Stomach smooth muscle (tissue), 2 donors: ENCODE data around the gene EPX.

Source experiments
- H3K27ac ChIP-seq: one replicate; pipeline ENCODE4 v1.7.0; 2013; ENCODE audit warnings: mild to moderate bottlenecking, low read length, inconsistent platforms
- H3K27me3 ChIP-seq, 2 donors: one replicate each; pipeline ENCODE4 v1.7.0; 2013; ENCODE audit warnings: low read length in 2 of 2; ENCODE audit not compliant: insufficient read depth in 2 of 2, control insufficient read depth in 1 of 2
- H3K36me3 ChIP-seq, 2 donors: one replicate each; pipeline ENCODE4 v1.7.0; 2013; ENCODE audit warnings: low read length in 2 of 2; ENCODE audit not compliant: control insufficient read depth in 2 of 2, insufficient read depth in 2 of 2
- H3K4me1 ChIP-seq: one replicate; pipeline ENCODE4 v1.7.0; 2013; ENCODE audit warnings: low read length; ENCODE audit not compliant: control insufficient read depth, insufficient read depth
- H3K4me3 ChIP-seq, 2 donors: one replicate each; pipeline ENCODE4 v1.7.0; 2013; ENCODE audit warnings: low read length in 2 of 2
- H3K9ac ChIP-seq, 2 donors: one replicate each; pipeline ENCODE4 v1.7.0; 2013; ENCODE audit warnings: low read length in 2 of 2, mild to moderate bottlenecking in 1 of 2
- H3K9me3 ChIP-seq, 2 donors: one replicate each; pipeline ENCODE4 v1.7.0; 2013; ENCODE audit warnings: low read length in 2 of 2; ENCODE audit not compliant: control insufficient read depth in 2 of 2
- donor health status: healthy.
- donor health status: Pancreatic carcinoma.

Gene EPX

DNA sequence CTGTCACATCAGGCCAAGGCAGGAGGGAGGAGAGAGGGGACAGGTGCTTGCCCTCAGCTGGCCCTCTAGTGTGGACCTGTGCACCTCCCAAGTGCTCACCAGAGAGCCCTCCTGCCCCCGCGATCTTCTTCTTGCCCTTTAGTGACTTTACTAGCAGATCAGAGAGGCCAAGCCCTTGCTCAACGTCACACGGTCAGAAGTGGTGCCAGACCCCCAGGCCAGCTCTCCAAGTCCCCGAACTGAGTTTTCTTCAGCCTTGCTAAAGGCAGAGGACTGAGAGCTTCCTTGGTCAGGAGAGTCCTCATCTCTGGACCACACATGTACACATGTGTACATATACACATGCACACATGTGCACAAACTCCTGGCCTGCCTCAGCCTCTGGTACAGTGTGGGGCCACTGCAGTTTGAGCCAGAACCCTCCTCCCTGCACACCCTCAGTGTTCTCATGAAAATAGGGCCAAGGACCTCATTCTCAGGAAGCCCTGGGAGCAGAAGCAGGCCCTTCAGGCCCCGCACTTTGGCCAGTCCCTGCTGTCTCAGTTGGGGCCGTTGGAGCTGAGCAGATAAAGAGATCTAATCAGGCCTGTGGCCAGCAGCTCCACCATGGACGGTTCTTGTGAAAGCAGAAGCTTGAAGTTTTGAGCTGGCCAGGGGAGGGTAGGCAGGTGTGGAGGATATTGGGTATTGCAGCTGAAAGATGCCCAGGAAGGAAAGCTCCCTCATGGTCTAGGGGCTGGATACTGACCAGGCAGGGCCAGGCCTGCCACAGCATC lies 7.4 kb upstream of the EPX start:
- Histone ChIP-seq H3K9ac (no peak overlapping the region), H3K9me3 (no peaks in the 10 kb centered on the region), H3K36me3 (no peaks in the 10 kb centered on the region)

DNA sequence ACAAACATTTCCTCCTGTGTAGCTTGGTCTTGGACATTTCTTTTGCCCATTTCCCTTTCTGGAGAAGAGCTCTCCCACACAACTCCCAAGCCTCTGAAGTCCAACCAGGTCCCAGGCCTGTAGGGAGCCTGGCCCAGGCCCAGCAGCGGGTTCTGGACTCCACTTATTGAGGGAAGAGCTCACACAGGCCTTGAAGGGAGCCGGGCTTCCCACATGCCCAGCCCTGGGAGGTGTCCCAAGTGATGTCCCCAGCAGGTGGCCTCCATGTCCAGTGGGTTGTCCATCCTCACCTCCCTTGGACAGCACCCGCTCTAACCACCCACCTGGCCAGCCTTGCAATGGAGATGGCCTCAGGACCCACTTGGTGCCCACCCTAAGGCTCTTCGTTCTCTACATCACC lies 5.9 kb upstream of the EPX start:
- Histone ChIP-seq H3K36me3 (no peaks in the 10 kb centered on the region), H3K27ac (no peak overlapping the region), H3K27me3 (peaks cover 10 to 19% of the 10 kb centered on the region in 2 donors), H3K4me3 (no peak overlapping the region), H3K9ac (no peak overlapping the region), H3K9me3 (no peaks in the 10 kb centered on the region), H3K4me1 (no peaks in the 10 kb centered on the region)

More for the DNA sequence above, 7.4 kb upstream of the EPX start:
- no peak overlapping the region for H3K4me3 ChIP-seq
- no peaks in the 10 kb centered on the region for H3K4me1 ChIP-seq
- H3K27me3 ChIP-seq: peaks cover 2 to 17% of the 10 kb centered on the region in 2 donors
- H3K27ac ChIP-seq: no peak overlapping the region

DNA sequence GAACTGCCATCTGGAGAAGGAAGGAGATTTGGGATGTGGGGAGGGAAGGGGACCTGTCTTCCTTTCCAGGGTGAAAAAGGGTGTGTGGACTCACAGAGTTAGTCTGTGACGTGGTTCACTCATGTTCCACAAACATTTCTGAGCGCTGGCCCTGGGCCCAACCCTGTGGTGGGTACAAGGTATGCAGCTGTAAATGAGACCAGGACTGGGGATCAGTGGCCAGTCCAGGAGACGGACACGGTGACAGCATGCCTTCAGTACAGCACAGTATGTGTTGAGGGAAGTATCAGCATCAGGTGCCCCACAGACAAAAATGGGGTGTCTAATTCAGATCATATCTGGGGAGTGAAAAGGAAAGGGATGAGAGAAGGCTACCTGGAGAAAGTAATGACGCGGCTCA lies 5.5 kb upstream of the EPX start:
- H3K27ac ChIP-seq: no peak overlapping the region
- H3K4me3 ChIP-seq: no peak overlapping the region
- H3K36me3 ChIP-seq: no peaks in the 10 kb centered on the region
- no peaks in the 10 kb centered on the region for H3K4me1 ChIP-seq
- no peak overlapping the region for H3K9ac ChIP-seq
- H3K27me3 ChIP-seq: peaks cover 11 to 22% of the 10 kb centered on the region in 2 donors
- H3K9me3 ChIP-seq: no peaks in the 10 kb centered on the region

DNA sequence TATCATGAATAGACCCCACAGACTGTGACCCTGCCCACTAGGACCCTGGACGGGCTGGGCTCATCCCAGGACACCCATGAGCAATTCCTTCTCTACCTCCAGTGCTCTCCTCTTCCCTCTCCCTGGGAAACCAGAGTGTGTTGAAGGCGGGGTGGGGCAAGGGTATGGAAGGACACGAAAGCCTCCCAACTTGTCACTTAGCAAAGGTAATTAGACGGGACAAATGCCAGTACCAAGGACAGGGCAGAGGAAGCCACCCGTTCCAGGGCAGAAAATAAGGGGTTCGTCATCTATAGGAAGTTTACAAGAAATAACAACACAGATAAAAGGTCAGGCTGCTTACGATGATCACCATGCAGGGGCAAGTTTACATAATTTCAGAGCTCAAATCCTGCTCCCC lies 4.9 kb upstream of the EPX start:
- Histone ChIP-seq H3K27ac (no peak overlapping the region), H3K9ac (no peak overlapping the region), H3K36me3 (no peaks in the 10 kb centered on the region), H3K27me3 (peaks cover 11 to 24% of the 10 kb centered on the region in 2 donors), H3K4me1 (no peaks in the 10 kb centered on the region), H3K4me3 (no peak overlapping the region), H3K9me3 (no peaks in the 10 kb centered on the region)

DNA sequence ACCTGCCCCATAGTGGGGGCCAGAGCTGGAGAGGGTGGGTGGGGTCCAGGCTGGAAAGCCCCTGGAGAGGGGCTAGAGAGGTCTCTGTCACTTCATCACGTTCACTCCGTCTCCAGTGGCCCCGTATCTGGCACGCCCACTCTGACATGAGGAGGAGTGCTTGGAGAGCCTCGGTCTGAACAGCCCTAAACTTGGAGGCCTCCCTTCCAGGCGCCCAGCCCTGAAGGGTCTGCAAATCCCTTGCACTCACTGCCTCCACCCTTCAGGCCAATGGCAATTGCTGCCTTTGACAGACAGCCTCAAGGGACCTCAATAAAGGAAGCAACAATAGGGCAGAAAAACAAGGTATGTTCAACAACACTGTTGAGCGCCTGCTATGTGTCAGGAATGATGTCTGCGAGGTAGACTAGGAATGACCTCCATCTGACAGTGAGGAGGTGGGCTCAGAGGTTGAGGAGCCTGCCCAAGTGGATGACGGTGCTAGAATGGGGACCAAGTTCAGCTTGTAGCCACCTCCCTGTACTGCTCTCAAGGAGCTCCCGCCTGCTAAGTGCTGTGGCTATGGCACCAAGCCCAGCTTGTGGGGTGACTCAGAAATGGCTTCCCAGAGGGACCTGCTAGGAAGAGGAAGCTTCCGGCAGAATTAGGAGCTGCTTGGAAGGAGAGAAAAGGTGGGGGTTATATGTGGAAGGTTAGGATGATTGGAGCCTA lies 2.9 kb upstream of the EPX start:
- H3K9ac ChIP-seq: no peak overlapping the region
- H3K4me1 ChIP-seq: no peaks in the 10 kb centered on the region
- H3K9me3 ChIP-seq: no peaks in the 10 kb centered on the region
- H3K27ac ChIP-seq: no peak overlapping the region
- peaks cover 15 to 32% of the 10 kb centered on the region in 2 donors for H3K27me3 ChIP-seq
- no peaks in the 10 kb centered on the region for H3K36me3 ChIP-seq
- peak overlapping the region in 1 of 2 donors; percentile 15 for H3K4me3 ChIP-seq

DNA sequence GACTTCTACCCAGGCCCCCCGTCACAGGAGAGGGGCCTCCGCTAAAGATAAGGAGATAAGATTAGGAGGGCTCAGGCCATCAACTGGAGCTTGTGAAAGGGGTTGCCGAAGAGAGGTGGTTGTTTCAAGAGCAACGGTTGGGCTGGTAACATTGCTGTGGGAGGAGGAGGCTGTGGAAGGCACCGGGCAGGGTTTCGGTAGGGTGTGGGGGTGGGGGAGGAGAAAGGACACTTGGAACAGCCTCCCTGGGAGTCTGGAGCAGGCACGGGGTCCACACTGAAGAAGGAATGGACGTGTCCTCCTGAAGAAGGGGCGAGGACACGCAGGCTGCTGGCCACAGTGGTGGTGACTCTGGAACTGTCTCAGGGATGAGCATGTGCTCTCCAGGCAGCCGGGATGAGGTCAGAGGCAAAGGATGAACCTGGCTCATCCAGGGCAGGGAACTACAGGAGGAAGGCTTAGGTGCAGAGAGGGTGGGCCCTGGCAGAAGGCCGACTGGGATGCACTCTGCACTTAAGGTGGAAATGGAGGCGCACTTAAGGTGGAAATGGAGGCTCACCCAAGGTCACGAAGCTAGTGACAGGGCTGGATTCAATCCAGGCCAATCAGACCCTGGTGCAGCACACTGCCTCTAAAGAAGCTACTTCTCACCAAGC lies 1.2 kb upstream of the EPX start:
- no peak overlapping the region for H3K4me3 ChIP-seq
- H3K27ac ChIP-seq: no peak overlapping the region
- H3K27me3 ChIP-seq: peaks cover 15 to 30% of the 10 kb centered on the region in 2 donors
- no peaks in the 10 kb centered on the region for H3K4me1 ChIP-seq
- H3K9ac ChIP-seq: no peak overlapping the region
- no peaks in the 10 kb centered on the region for H3K36me3 ChIP-seq
- no peaks in the 10 kb centered on the region for H3K9me3 ChIP-seq

DNA sequence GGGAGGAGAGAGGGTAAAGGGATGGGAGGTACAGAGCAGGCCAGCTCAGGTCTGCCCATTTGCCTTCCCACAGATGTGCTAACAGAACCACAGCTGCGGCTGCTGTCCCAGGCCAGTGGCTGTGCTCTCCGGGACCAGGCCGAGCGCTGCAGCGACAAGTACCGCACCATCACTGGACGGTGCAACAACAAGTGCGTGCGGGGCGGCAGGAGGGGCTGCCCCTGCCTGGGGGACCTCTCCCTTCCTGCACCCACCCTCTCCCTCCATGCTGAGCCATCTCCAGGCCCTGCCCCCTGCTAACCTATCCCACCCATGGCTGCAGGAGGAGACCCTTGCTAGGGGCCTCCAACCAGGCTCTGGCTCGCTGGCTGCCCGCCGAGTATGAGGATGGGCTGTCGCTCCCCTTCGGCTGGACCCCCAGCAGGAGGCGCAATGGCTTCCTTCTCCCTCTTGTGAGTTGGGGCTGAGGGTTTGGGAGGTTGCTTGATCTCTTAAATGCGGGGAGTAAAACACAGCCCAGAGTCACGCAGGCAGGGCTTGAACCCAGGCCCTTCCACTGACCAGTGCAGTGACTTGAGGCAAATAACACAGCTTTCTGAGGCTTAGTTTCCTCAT lies 1.2 kb downstream of the EPX start:
- peaks cover 20 to 32% of the 10 kb centered on the region in 2 donors for H3K27me3 ChIP-seq
- H3K27ac ChIP-seq: no peak overlapping the region
- no peaks in the 10 kb centered on the region for H3K36me3 ChIP-seq
- no peaks in the 10 kb centered on the region for H3K9me3 ChIP-seq
- H3K4me1 ChIP-seq: no peaks in the 10 kb centered on the region
- no peak overlapping the region for H3K9ac ChIP-seq
- H3K4me3 ChIP-seq: no peak overlapping the region

DNA sequence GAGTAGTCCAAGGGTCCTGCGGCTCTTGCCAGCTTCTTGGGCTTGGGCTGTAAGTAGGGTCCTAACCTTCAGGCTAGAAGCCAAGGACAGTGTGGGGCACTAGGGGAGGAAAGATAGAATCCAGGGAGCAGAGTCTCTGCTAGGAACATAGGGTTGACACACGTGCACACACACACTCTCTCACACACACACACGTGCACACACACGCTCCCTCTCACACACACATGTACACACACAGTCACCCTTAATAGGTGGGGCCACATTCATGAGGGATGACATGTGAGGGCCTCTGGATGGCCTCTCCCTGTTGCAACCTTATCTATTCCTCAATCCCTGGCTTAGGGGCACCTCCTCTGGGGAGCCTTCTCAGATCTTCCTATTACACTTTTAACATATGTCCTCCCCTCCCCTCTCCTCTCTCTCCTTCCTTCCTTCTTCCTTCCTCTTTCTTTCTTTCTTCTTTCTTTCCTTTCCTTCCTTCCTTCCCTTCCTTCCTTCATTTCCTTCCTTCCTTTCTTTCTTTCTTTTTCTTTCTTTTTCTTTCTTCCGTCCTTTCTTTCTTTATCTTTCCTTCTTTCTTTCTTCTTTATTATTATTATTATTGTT lies 3.1 kb downstream of the EPX start:
- Histone ChIP-seq H3K36me3 (no peaks in the 10 kb centered on the region), H3K4me1 (no peaks in the 10 kb centered on the region), H3K27ac (no peak overlapping the region), H3K9ac (no peak overlapping the region), H3K27me3 (peaks cover 24 to 36% of the 10 kb centered on the region in 2 donors), H3K4me3 (no peak overlapping the region), H3K9me3 (no peaks in the 10 kb centered on the region)

DNA sequence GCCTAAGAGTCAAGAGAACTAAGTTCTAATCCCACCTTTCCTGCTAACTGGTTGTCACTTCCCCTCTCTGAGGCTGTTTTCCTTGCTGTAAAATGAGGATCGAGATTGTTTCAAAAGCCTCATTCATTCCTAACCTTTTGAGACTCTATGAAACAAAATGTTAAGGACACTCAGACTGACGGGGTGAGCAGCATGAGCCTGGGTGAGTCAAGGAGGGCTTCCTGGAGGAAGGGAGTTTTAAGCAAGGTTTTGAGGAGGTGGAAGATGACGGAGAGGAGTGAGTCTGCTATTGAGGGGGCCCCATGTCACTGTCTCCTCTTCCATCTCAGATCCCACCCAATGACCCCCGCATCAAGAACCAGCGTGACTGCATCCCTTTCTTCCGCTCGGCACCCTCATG lies 4.1 kb downstream of the EPX start:
- H3K4me1 ChIP-seq: no peaks in the 10 kb centered on the region
- no peaks in the 10 kb centered on the region for H3K36me3 ChIP-seq
- H3K9me3 ChIP-seq: no peaks in the 10 kb centered on the region
- H3K27me3 ChIP-seq: peaks cover 16 to 32% of the 10 kb centered on the region in 2 donors
- no peak overlapping the region for H3K27ac ChIP-seq
- no peak overlapping the region for H3K9ac ChIP-seq
- H3K4me3 ChIP-seq: no peak overlapping the region

DNA sequence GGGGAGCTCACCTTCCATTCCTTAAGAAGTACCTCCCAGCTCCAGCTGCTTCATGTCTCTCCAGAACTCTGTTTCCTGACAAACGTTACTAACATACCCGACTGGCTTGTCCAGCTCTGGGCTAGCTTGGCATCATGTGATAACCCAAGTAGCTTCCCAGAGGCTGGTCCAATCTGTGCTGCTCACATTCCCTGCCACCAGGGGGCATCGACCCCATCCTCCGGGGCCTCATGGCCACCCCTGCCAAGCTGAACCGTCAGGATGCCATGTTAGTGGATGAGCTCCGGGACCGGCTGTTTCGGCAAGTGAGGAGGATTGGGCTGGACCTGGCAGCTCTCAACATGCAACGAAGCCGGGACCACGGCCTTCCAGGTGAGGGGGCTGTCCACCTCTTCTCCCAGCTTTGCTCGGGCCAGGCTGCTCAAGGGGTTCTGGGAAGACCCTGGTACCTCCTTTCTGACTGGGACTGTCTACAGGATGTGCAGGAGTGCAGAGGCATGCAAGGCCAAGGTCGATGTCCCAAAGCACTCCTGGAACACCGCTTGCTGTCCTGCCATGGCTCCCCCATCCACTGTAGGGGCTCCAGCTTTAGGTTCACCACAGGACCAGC lies 7.6 kb downstream of the EPX start:
- Histone ChIP-seq H3K36me3 (peaks cover 0 to 2% of the 10 kb centered on the region in 2 donors), H3K4me1 (no peaks in the 10 kb centered on the region), H3K27me3 (peaks cover 11 to 20% of the 10 kb centered on the region in 2 donors), H3K27ac (no peak overlapping the region), H3K9ac (no peak overlapping the region), H3K4me3 (no peak overlapping the region), H3K9me3 (no peaks in the 10 kb centered on the region)
